WTC11 (cell line): ENCODE data around the gene PTGFR. TPM values are rescaled to one million over a fixed set of nuclear protein-coding genes. Genes with fewer than 3 reads are reported as not detected.

Source experiments
- ATAC-seq: fragments of 200-7000 bp; cut with Tn5 transposase; 2 replicates; pipeline ENCODE4 v1.10.0; 2021; ENCODE audit warnings: mild to moderate bottlenecking, moderate library complexity
- CTCF ChIA-PET: fragments of 300-600 bp; sonication (Branson Sonifier 250); formaldehyde crosslinking; loops from one replicate; lab custom pipeline; 2021; ENCODE audit warnings: antibody characterized with exemption; lab: Charles Lee
- POLR2A ChIA-PET: fragments of 350-600 bp; sonication (Branson Sonifier 250); formaldehyde crosslinking; loops from one replicate; lab custom pipeline; 2021; ENCODE audit warnings: antibody characterized with exemption; lab: Charles Lee
- DNase-seq: peaks from one replicate; pipeline ENCODE4 v3.0.0; 2021; ENCODE audit warnings: low spot score
- H3K27ac Mint-ChIP-seq: 2 replicates; pipeline ENCODE4 v1.8.0; 2021; ENCODE audit warnings: mixed read lengths
- H3K27me3 Mint-ChIP-seq: 2 replicates; pipeline ENCODE4 v1.8.0; 2021; ENCODE audit warnings: low read depth, mild to moderate bottlenecking, moderate library complexity, mixed read lengths
- H3K36me3 Mint-ChIP-seq: 2 replicates; pipeline ENCODE4 v1.8.0; 2021; ENCODE audit warnings: mixed read lengths
- H3K4me1 Mint-ChIP-seq: 2 replicates; pipeline ENCODE4 v1.8.0; 2022; ENCODE audit warnings: mixed read lengths
- H3K4me3 Mint-ChIP-seq: 2 replicates; pipeline ENCODE4 v1.8.0; 2021; ENCODE audit warnings: mild to moderate bottlenecking, moderate library complexity, mixed read lengths
- H3K9me3 Mint-ChIP-seq: 2 replicates; pipeline ENCODE4 v1.8.0; 2021; ENCODE audit warnings: mixed read lengths
- ATF1 ChIP-seq: sonication (generic); formaldehyde crosslinking; IDR thresholded peaks from 2 replicates; pipeline ENCODE4 v1.8.1; 2023; ENCODE audit warnings: mild to moderate bottlenecking, moderate library complexity, missing genetic modification reagents
- EMX1 ChIP-seq: fragments of 250-450 bp; sonication (Bioruptor Pico); IDR thresholded peaks from 2 replicates; pipeline ENCODE4 v1.8.0; 2021; ENCODE audit warnings: mild to moderate bottlenecking
- ESRRA ChIP-seq: sonication (generic); formaldehyde crosslinking; IDR thresholded peaks from 2 replicates; pipeline ENCODE4 v1.8.1; 2022; ENCODE audit warnings: mild to moderate bottlenecking, missing genetic modification reagents, borderline replicate concordance
- ETV6 ChIP-seq: sonication (generic); formaldehyde crosslinking; IDR thresholded peaks from 2 replicates; pipeline ENCODE4 v1.8.1; 2022; ENCODE audit warnings: mild to moderate bottlenecking, missing genetic modification reagents
- FOXK1 ChIP-seq: sonication (generic); formaldehyde crosslinking; IDR thresholded peaks from 2 replicates; pipeline ENCODE4 v1.8.0; 2022; ENCODE audit warnings: mild to moderate bottlenecking, moderate library complexity, missing genetic modification reagents
- GTF2I ChIP-seq: fragments of 250-450 bp; sonication (Bioruptor Pico); conservative IDR thresholded peaks from 2 replicates; pipeline ENCODE4 v1.4.0; 2021; ENCODE audit warnings: mild to moderate bottlenecking
- NFYB ChIP-seq: sonication (generic); formaldehyde crosslinking; conservative IDR thresholded peaks from 2 replicates; pipeline ENCODE4 v1.8.0; 2022; ENCODE audit warnings: low read depth, missing genetic modification reagents
- NR2C2 ChIP-seq: sonication (generic); formaldehyde crosslinking; IDR thresholded peaks from 2 replicates; pipeline ENCODE4 v1.8.0; 2022; ENCODE audit warnings: mild to moderate bottlenecking, missing genetic modification reagents
- NR3C1 ChIP-seq: sonication (generic); formaldehyde crosslinking; conservative IDR thresholded peaks from 2 replicates; pipeline ENCODE4 v1.8.1; 2023; ENCODE audit warnings: low read depth, mild to moderate bottlenecking, missing genetic modification reagents
- OVOL2 ChIP-seq: fragments of 250-450 bp; sonication (Bioruptor Pico); IDR thresholded peaks from 2 replicates; pipeline ENCODE4 v1.9.0; 2021; ENCODE audit warnings: mild to moderate bottlenecking, borderline replicate concordance
- PRDM15 ChIP-seq: sonication (generic); formaldehyde crosslinking; IDR thresholded peaks from 2 replicates; pipeline ENCODE4 v1.8.0; 2022; ENCODE audit warnings: missing genetic modification reagents
- PRRX2 ChIP-seq: fragments of 250-450 bp; sonication (Bioruptor Pico); IDR thresholded peaks from 2 replicates; pipeline ENCODE4 v1.8.0; 2021; ENCODE audit warnings: mild to moderate bottlenecking
- RELA ChIP-seq: sonication (generic); formaldehyde crosslinking; IDR thresholded peaks from 2 replicates; pipeline ENCODE4 v1.8.1; 2022; ENCODE audit warnings: missing genetic modification reagents, mild to moderate bottlenecking, borderline replicate concordance
- SP1 ChIP-seq: sonication (generic); formaldehyde crosslinking; conservative IDR thresholded peaks from 2 replicates; pipeline ENCODE4 v1.8.1; 2022; ENCODE audit warnings: missing genetic modification reagents
- TEAD1 ChIP-seq: sonication (generic); formaldehyde crosslinking; IDR thresholded peaks from 2 replicates; pipeline ENCODE4 v1.8.0; 2022; ENCODE audit warnings: mild to moderate bottlenecking, missing genetic modification reagents
- ZNF219 ChIP-seq: sonication (generic); formaldehyde crosslinking; IDR thresholded peaks from 2 replicates; pipeline ENCODE4 v1.8.0; 2023; ENCODE audit warnings: missing genetic modification reagents, mild to moderate bottlenecking, borderline replicate concordance
- total RNA-seq: library from RNA; stranded (reverse); gene quantifications from 3 replicates; pipeline ENCODE4 v1.2.3, GENCODE V29; 2021
- TF ChIP-seq, protein P1 (sequence below): fragments of 250-450 bp; sonication (Bioruptor Pico); IDR thresholded peaks from 2 replicates; pipeline ENCODE4 v2.1.2; 2022; ENCODE audit warnings: mild to moderate bottlenecking, moderate library complexity
- TF ChIP-seq, protein P2 (sequence below): fragments of 250-450 bp; sonication (Bioruptor Pico); IDR thresholded peaks from 2 replicates; pipeline ENCODE4 v1.9.0; 2021; ENCODE audit warnings: moderate library complexity, mild to moderate bottlenecking, inconsistent platforms, borderline replicate concordance
- TF ChIP-seq, protein P3 (sequence below): sonication (generic); formaldehyde crosslinking; IDR thresholded peaks from 2 replicates; pipeline ENCODE4 v1.8.1; 2023; ENCODE audit warnings: mild to moderate bottlenecking, moderate library complexity, missing genetic modification reagents
- TF ChIP-seq, protein P4 (sequence below): sonication (generic); formaldehyde crosslinking; IDR thresholded peaks from 2 replicates; pipeline ENCODE4 v1.8.1; 2022; ENCODE audit warnings: low read depth, missing genetic modification reagents, borderline replicate concordance
- TF ChIP-seq, protein P5 (sequence below): sonication (generic); formaldehyde crosslinking; IDR thresholded peaks from 2 replicates; pipeline ENCODE4 v1.8.0; 2023; ENCODE audit warnings: mild to moderate bottlenecking, missing genetic modification reagents

Gene PTGFR
- total RNA-seq, 1 experiment from 2014 or later = 0.04 TPM

GRCh38 chr1:78577257-78578100 lies 86.7 kb downstream of the PTGFR start:
- Mint-ChIP-seq H3K27me3 (no peaks in the 10 kb centered on the region), H3K4me1 (no peaks in the 10 kb centered on the region)
- ATAC-seq = no peak
- TF ChIP-seq, protein P1, sequence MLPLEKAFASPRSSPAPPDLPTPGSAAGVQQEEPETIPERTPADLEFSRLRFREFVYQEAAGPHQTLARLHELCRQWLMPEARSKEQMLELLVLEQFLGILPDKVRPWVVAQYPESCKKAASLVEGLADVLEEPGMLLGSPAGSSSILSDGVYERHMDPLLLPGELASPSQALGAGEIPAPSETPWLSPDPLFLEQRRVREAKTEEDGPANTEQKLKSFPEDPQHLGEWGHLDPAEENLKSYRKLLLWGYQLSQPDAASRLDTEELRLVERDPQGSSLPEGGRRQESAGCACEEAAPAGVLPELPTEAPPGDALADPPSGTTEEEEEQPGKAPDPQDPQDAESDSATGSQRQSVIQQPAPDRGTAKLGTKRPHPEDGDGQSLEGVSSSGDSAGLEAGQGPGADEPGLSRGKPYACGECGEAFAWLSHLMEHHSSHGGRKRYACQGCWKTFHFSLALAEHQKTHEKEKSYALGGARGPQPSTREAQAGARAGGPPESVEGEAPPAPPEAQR (CRISPR knock-in tag) = no peak
- TF ChIP-seq EMX1 (CRISPR knock-in tag) = no peak
- no peak for TF ChIP-seq TEAD1 (CRISPR knock-in tag)
- TF ChIP-seq, protein P2, sequence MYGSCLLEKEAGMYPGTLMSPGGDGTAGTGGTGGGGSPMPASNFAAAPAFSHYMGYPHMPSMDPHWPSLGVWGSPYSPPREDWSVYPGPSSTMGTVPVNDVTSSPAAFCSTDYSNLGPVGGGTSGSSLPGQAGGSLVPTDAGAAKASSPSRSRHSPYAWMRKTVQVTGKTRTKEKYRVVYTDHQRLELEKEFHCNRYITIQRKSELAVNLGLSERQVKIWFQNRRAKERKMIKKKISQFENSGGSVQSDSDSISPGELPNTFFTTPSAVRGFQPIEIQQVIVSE (CRISPR knock-in tag) = no peak
- TF ChIP-seq, protein P3, sequence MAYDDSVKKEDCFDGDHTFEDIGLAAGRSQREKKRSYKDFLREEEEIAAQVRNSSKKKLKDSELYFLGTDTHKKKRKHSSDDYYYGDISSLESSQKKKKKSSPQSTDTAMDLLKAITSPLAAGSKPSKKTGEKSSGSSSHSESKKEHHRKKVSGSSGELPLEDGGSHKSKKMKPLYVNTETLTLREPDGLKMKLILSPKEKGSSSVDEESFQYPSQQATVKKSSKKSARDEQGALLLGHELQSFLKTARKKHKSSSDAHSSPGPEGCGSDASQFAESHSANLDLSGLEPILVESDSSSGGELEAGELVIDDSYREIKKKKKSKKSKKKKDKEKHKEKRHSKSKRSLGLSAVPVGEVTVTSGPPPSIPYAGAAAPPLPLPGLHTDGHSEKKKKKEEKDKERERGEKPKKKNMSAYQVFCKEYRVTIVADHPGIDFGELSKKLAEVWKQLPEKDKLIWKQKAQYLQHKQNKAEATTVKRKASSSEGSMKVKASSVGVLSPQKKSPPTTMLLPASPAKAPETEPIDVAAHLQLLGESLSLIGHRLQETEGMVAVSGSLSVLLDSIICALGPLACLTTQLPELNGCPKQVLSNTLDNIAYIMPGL (CRISPR knock-in tag) = no peak
- no peak for TF ChIP-seq NR3C1
- no peak for TF ChIP-seq ZNF219 (CRISPR knock-in tag)
- TF ChIP-seq, all 79 proteins: peak for 0
- Mint-ChIP-seq H3K4me3 (no peak overlapping the region), H3K27ac (no peak overlapping the region), H3K36me3 (no peaks in the 10 kb centered on the region), H3K9me3 (no peaks in the 10 kb centered on the region)
- DNase-seq = no peak
- ChIA-PET POLR2A (interaction anchor here (0.6 kb wide), 1 partner anchor 53 kb away, joined by 5 read pairs; no protein-coding TSS in a partner anchor), CTCF (no interaction called here)

DNA sequence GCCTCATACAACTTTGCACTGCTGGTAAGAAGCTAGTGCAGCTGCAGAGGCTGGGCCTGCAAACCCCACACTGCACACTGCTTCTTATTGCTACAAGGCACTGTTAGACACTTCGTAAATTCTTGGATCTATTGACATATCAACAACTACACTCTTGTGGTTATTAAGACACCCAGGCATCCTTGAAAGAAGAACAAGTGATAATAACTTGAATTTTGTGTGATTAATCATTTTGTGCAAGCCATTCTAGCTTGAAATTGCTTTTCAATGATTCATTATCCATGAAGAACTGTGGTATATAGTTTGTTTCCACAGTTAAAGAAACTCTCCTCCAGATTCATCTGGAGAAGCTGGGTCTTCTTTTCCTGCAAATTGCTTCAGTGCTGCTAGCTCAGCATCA lies 95.8 kb downstream of the PTGFR start:
- ATAC-seq = no peak
- Mint-ChIP-seq H3K27me3 (no peaks in the 10 kb centered on the region), H3K4me1 (no peaks in the 10 kb centered on the region), H3K36me3 (no peaks in the 10 kb centered on the region), H3K4me3 (no peak overlapping the region), H3K9me3 (no peaks in the 10 kb centered on the region), H3K27ac (no peak overlapping the region)
- POLR2A ChIA-PET = interaction anchor here (0.6 kb wide), 1 partner anchor 21 kb away, joined by 3 read pairs; no protein-coding TSS in a partner anchor
- no peak for DNase-seq
- CTCF ChIA-PET = no interaction called here
- TF ChIP-seq ESRRA (CRISPR knock-in tag) = no peak
- TF ChIP-seq PRRX2 = no peak
- TF ChIP-seq, protein P4, sequence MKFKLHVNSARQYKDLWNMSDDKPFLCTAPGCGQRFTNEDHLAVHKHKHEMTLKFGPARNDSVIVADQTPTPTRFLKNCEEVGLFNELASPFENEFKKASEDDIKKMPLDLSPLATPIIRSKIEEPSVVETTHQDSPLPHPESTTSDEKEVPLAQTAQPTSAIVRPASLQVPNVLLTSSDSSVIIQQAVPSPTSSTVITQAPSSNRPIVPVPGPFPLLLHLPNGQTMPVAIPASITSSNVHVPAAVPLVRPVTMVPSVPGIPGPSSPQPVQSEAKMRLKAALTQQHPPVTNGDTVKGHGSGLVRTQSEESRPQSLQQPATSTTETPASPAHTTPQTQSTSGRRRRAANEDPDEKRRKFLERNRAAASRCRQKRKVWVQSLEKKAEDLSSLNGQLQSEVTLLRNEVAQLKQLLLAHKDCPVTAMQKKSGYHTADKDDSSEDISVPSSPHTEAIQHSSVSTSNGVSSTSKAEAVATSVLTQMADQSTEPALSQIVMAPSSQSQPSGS (CRISPR knock-in tag) = no peak
- TF ChIP-seq, protein P1 (CRISPR knock-in tag) = no peak
- TF ChIP-seq FOXK1 (CRISPR knock-in tag) = no peak
- no peak for TF ChIP-seq NR3C1
- TF ChIP-seq, protein P5, sequence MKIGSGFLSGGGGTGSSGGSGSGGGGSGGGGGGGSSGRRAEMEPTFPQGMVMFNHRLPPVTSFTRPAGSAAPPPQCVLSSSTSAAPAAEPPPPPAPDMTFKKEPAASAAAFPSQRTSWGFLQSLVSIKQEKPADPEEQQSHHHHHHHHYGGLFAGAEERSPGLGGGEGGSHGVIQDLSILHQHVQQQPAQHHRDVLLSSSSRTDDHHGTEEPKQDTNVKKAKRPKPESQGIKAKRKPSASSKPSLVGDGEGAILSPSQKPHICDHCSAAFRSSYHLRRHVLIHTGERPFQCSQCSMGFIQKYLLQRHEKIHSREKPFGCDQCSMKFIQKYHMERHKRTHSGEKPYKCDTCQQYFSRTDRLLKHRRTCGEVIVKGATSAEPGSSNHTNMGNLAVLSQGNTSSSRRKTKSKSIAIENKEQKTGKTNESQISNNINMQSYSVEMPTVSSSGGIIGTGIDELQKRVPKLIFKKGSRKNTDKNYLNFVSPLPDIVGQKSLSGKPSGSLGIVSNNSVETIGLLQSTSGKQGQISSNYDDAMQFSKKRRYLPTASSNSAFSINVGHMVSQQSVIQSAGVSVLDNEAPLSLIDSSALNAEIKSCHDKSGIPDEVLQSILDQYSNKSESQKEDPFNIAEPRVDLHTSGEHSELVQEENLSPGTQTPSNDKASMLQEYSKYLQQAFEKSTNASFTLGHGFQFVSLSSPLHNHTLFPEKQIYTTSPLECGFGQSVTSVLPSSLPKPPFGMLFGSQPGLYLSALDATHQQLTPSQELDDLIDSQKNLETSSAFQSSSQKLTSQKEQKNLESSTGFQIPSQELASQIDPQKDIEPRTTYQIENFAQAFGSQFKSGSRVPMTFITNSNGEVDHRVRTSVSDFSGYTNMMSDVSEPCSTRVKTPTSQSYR = no peak
- no peak for TF ChIP-seq RELA (CRISPR knock-in tag)
- TF ChIP-seq ATF1 (CRISPR knock-in tag) = no peak
- TF ChIP-seq ETV6 = no peak
- no peak for TF ChIP-seq NR2C2 (CRISPR knock-in tag)
- no peak for TF ChIP-seq NFYB (CRISPR knock-in tag)
- TF ChIP-seq OVOL2 (CRISPR knock-in tag) = no peak
- TF ChIP-seq SP1 (CRISPR knock-in tag) = no peak
- no peak for TF ChIP-seq PRDM15
- no peak for TF ChIP-seq GTF2I (CRISPR knock-in tag)
